Epithelial cell of esophagus (primary cell): Measurements from ENCODE around the gene SLC39A11.

Source experiments
- DNase-seq: peaks from one replicate; pipeline ENCODE4 v3.0.0; 2010; ENCODE audit warnings: low read depth
- H3K4me3 ChIP-seq: 2 replicates; pipeline ENCODE4 v1.5.1; 2011; ENCODE audit warnings: mild to moderate bottlenecking, low read length, control low read depth
- TF ChIP-seq, protein P1 (sequence below): IDR thresholded peaks from 2 replicates; pipeline ENCODE4 v1.5.1; 2011; ENCODE audit warnings: low read depth, mild to moderate bottlenecking, low read length, control low read depth, inconsistent platforms; ENCODE audit not compliant: insufficient read depth; ENCODE audit errors: missing control alignments

SLC39A11 gene

DNA sequence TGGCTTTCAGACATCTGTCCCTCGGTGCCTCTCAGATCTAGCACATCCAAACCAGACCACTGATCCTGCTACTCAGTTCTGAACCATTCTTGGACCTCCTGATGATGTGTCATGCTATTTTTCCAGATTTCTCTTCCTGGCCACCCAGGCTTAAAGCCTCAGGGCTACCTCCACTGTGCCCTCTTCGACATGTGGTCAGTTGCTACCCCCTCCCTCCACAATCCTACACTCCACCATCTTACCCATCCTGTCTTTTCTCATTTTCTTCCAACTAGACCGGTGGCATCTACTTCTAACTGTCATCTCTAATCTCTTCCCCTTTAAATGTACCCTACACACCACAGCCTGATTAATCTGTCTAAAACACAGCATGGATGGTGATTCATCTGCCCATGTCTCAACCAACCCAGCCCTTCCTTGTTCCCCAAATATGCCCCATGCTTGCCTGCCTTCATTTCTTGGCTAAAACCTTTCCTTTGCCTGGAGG is 478.6 kb downstream of the SLC39A11 start:
- H3K4me3 ChIP-seq: no peak overlapping the region
- TF ChIP-seq, protein P1, sequence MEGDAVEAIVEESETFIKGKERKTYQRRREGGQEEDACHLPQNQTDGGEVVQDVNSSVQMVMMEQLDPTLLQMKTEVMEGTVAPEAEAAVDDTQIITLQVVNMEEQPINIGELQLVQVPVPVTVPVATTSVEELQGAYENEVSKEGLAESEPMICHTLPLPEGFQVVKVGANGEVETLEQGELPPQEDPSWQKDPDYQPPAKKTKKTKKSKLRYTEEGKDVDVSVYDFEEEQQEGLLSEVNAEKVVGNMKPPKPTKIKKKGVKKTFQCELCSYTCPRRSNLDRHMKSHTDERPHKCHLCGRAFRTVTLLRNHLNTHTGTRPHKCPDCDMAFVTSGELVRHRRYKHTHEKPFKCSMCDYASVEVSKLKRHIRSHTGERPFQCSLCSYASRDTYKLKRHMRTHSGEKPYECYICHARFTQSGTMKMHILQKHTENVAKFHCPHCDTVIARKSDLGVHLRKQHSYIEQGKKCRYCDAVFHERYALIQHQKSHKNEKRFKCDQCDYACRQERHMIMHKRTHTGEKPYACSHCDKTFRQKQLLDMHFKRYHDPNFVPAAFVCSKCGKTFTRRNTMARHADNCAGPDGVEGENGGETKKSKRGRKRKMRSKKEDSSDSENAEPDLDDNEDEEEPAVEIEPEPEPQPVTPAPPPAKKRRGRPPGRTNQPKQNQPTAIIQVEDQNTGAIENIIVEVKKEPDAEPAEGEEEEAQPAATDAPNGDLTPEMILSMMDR: no peak
- DNase-seq: peak; percentile 85

DNA sequence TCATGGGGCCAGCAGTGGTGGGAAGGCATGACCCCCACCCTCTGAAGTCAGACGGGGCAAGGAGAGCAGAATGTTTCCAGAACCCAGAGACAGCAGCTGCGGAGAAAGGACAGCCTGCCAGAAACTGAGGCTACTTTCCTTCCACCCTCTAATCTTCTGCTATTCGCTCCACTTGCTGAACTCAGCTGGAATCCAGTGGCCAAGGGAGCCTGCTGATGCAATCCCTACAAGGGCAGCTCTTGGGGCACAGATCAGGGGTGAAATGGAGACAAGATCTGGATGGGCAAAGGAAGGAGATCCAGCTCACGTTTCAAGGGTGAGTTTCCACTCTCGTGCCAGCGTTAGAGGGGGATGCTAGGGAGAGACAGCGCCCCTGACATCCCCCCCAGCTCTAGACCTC is 479.1 kb downstream of the SLC39A11 start:
- TF ChIP-seq, protein P1: no peak
- DNase-seq: no peak

DNA sequence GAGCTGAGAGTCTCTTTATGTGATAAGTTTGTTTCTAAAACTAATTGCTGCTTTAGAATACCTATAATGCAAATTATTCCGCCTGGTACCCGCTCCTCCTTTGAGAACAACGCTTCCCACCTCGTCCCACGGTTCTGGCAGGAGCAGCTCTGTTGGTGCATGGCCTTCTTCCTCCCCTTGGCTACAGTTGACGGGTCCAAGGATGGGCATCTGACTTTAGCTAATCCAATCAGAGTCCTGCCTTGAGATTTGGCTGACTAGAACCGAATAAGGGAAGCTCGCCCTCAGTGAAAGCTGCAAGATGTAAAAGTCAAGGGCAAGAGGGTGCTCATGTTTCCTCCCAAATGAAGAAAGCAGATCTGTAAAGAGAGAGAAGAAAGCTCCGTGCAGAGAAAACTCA is 481.3 kb downstream of the SLC39A11 start:
- no peak overlapping the region for H3K4me3 ChIP-seq
- no peak for DNase-seq
- TF ChIP-seq, protein P1: no peak

More for the DNA sequence above, 479.1 kb downstream of the SLC39A11 start:
- H3K4me3 ChIP-seq: no peak overlapping the region

DNA sequence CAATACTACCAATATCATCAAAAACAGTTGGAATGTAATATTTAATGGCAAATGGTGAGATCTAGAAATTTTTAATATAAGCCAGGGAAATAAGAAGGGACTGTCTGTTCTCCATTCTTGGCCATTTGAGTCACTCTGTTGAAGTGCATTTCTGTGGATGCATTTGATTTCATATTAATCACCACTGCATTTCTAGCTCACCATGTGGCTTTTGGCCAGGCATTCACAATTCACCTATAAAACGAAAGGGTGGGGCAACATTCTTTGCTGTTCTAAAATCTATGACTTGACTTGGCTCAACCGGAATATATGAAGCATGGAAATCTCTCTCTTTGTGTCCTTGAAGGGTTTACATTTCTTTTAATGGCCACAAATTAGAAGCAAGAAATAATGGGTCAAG is 483.0 kb downstream of the SLC39A11 start:
- H3K4me3 ChIP-seq: no peak overlapping the region
- DNase-seq: peak; percentile 89
- TF ChIP-seq, protein P1: no peak

DNA sequence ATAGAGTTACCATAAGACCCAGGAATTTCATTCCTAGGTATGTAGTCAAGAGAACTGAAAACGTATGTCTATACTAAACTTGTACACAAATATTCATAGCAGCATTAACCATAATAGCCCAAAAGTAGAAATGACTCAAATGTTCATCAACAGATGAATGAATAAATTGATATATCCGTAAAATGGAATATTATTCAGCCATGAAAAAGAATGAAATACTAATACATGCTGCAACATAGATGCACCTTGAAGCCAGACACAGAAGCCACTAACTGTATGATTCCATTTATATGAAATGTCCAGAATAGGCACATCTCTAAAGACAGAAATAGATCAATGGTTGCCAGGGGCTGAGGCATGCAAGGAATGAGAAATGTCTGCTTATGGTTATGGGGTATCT is 484.1 kb downstream of the SLC39A11 start:
- TF ChIP-seq, protein P1: no peak
- no peak for DNase-seq
- no peak overlapping the region for H3K4me3 ChIP-seq

DNA sequence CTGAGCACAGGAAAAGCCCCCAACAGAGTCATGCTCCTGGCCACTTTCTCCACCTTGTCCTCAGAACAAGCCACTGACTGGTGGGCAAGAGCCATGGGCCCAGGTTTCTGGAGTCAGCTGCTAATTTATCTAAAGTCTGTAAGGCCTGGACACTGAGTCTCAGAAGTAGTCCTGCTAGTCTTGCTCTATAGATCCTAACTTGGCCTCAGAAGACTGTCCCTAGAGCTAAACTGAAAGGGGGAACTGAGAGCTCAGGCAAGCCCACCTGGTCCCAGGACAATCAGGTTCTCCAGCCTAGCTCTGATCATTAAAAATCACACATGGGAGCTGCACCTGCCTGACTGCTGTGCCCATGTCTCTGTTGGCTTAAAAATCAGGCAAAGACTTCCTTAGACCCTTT is 485.8 kb downstream of the SLC39A11 start:
- TF ChIP-seq, protein P1: no peak
- no peak overlapping the region for H3K4me3 ChIP-seq
- no peak for DNase-seq

DNA sequence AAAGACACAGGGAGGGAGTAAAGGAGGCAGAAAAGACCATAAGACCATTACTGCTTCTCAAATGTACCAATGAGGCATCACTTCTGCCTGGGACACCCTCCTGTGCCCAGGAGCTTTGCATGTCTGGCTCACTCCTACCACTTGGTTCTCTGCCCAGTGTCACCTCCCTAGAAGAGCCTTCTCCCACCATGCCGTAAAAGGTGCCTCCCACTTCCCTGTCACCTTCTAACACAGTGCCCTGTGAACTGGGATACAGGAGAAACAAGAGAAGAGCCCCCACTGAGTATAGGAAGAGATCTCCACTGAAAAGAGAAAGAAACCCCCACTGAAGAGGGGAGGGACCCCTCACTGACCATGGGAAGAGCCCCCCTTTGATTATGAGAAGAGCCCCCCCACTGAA is 486.9 kb downstream of the SLC39A11 start:
- TF ChIP-seq, protein P1: no peak
- no peak overlapping the region for H3K4me3 ChIP-seq
- no peak for DNase-seq
